Nucleus accumbens (tissue), 56 donors: Measurements from ENCODE around the gene OR13F1.
"Not testable (repeated sequence)": the region's sequence is repeated elsewhere in the genome, so short reads cannot be mapped to it uniquely, and the experiment has no call there.

Source experiments
- DNase-seq, 56 donors: peaks; one replicate each; lab custom pipeline; 2025; lab: John Stamatoyannopoulos, UW

OR13F1 gene, protein sequence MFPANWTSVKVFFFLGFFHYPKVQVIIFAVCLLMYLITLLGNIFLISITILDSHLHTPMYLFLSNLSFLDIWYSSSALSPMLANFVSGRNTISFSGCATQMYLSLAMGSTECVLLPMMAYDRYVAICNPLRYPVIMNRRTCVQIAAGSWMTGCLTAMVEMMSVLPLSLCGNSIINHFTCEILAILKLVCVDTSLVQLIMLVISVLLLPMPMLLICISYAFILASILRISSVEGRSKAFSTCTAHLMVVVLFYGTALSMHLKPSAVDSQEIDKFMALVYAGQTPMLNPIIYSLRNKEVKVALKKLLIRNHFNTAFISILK

DNA sequence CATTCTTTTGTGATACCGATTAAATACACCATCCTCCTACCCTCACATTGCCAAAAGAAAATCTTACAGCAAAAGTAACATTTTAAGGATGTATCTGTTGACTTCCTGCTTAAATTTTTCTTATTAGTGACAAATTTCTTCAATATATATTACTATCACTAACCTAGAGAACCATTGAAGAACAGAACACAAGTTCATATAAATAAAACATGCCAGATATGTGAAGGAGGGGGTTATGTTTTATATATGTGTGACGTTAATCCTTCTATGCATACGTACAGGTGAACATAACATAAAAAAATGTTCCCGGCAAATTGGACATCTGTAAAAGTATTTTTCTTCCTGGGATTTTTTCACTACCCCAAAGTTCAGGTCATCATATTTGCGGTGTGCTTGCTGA, at the start of gene OR13F1:
Gene OR13F1 (plus strand): TSS at position 301 of the 400 bp plus-strand sequence. CDS start 0 bp downstream, at position 301.
- DNase-seq, result no peak

DNA sequence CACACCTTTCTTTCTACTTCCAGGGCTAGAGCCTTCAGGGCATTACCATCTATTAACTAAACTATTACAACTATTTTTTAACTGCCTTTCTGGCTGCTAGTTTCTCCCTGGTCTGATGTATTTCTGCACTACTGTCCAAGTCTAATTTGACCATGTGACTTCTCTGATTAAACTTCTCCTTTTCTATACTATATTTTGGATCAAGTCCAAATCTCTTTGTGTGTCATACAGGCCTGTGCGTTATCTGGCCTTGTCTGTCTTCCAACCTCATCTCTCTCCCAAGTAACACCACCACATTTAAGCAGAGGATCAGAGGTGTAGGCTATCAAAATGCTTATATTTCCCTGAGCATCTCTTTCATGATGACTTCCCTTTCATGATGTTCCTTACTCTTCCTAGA, 47.2 kb upstream of the OR13F1 start:
- no peak for DNase-seq

DNA sequence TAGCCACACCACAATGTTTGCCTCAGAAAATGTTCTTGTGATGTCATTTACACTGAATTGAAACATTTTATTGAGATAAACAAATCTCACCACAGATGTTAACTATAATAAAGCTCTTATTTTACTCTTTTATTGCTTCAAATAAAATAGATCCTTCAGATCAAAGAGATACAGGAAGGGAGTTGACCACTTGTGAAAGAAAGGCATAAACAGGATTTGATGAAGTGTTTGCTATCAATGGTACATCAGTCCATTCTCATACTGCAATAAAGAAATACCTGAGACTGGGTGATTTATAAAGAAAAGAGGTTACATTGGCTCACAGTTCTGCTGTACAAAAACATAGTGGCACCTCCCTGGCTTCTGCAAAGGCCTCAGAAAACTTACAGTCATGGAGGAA, 40.2 kb upstream of the OR13F1 start:
- DNase-seq, result no peak

DNA sequence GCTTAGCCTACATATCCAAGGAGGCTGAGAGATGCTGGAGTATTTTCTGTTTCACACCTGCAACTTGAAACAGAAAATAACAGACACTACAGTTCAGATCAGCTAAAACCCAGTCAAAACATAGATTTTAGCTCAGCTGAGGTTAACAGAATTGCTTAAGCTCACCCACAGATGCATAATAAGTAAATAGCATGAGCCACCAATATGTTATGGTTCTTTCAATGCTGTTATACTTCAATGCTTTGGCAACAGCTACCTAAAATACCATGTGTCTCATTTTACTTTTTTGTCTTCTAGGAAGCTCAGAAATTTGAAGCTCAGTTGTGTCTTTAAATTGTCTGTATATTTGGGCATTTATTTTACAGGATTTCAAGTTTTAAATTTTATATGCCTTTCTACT, 35.8 kb upstream of the OR13F1 start:
- DNase-seq, result no peak

DNA sequence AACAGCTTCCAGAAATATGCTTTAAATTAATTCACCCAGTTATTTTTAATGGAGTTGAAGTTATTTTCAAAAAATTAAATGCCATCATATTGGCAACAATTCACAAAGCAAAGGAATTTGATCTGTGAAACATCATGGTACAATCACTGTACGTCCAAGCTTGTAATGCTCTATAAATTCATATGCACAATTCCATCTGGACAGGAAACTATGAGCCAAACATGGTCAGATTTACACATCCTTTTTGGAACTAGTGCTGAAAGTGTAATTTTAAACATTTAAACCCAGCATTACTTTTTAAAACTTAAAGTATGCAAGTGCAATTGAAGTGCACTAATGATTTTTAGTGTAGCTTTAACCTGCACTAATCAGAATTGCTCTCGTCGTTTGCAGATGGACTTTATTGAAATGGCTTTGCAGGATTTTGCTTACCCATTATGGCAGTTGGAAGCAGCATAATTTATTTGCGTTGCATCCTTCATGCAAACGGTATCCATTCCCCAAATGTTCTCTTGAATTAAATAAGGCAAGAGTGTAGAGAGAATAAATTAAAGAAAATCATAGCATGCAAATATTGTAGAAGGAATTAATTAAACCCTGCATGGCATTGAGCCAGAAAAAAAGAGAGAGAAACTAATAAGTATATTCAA, 21.0 kb upstream of the OR13F1 start:
- DNase-seq, result no peak

DNA sequence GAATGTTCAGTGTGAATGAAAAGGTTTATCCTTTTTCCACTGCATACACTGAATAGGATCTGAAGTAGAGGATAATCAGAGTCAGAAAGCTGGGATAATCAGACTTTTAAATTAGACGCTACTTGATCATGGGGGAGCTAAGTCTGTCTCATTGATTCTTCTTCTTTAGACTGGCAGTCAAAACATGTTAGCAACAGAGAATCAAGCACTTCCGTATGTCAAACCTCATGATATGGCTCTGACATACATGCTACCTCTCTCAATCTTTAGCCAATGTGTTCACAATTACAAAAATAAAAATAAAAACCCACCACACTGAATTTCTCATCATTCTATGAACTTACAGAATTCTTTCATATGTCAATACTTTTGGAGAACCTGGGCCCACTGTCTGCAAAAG, 19.0 kb upstream of the OR13F1 start:
- DNase-seq, result no peak

- no peak for DNase-seq
Measured at GRCh38 chr9:104494808-104495207, 9.3 kb upstream of the OR13F1 start.

DNA sequence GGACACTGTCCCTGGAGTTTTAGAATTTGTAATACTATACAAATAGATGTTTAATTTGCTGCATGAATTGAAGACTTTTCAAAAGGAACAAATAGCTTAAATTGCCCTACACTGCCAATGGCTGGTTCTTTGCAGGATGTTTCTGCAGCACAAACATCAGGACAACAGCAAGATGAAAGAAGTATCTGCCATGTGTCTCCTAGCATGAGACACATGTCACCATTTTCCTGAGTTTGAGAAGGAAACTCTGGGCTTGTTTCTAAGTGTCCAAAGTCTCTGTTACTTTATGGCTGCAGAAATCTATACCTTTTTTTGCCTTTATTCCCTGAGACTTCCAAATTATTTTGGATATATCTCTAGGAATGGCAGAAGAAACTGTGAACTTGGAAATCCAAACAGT, 623 bp upstream of the OR13F1 start:
- no peak for DNase-seq

GRCh38 chr9:104506565-104506964, 2.5 kb downstream of the OR13F1 start:
- DNase-seq, result no peak

- DNase-seq, result no peak
Measured at GRCh38 chr9:104514901-104515300, 10.8 kb downstream of the OR13F1 start.

GRCh38 chr9:104520241-104520640, 16.2 kb downstream of the OR13F1 start:
- DNase-seq, result not testable (repeated sequence)

DNA sequence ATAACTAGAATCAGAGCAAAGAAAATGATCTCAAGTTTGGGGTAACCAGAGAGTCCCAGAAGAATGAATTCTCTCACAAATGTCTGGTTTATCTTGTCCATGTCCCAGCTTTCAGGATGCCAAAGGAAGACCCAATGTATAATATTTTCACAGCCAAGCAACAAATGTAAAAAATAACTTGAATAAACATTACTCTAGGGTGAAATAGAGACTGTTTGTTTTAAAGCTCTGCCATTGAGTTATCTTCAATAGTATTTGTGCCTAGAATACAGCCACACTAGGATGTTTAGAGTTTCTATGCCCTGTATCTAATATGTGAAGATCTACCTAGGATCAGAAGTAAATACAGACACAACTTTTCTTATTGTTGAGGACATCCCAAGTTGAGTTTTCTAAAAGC, 23.0 kb downstream of the OR13F1 start, which contains the start of gene OR13C4:
Gene OR13C4 (minus strand): TSS at position 101 of the 400 bp plus-strand sequence. CDS start 0 bp downstream, at position 101.
- no peak for DNase-seq

- no peak for DNase-seq
Measured at GRCh38 chr9:104536756-104537155, 32.7 kb downstream of the OR13F1 start, which contains the start of gene OR13C3. TSS of gene OR13C3 (minus strand) at chr9:104536856. CDS start at chr9:104536723, 133 bp downstream.

GRCh38 chr9:104539275-104539674, 35.2 kb downstream of the OR13F1 start:
- no peak for DNase-seq

DNA sequence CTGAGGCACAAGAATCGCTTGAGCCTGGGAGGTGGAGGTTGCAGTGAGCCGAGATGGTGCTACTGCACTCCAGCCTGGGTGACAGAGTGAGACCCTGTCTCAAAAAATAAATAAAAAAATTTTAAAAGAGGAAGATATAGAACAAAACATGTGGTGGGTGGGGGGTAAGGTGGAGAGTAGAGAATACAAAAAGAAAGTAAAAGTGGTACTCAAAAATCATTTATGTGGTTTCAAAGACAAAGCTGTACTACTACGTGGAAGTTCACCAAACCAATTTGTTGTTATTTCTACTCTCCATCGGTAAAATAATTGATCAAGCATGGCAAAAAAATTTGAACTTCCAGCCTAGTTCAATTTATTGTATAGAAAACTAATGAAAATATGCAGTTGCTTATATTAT, 40.6 kb downstream of the OR13F1 start:
- no peak for DNase-seq

- DNase-seq, result no peak
Measured at GRCh38 chr9:104553261-104553660, 49.2 kb downstream of the OR13F1 start.
